NCI-H187 (cell line): Measurements from ENCODE around the gene MRPL12.
"Not testable (repeated sequence)": the region's sequence is repeated elsewhere in the genome, so short reads cannot be mapped to it uniquely, and the experiment has no call there.

Experiments
- DNase-seq, 2 experiments: peaks; one replicate each; lab custom pipeline; 2025; lab: John Stamatoyannopoulos, UW

The MRPL12 gene

DNA sequence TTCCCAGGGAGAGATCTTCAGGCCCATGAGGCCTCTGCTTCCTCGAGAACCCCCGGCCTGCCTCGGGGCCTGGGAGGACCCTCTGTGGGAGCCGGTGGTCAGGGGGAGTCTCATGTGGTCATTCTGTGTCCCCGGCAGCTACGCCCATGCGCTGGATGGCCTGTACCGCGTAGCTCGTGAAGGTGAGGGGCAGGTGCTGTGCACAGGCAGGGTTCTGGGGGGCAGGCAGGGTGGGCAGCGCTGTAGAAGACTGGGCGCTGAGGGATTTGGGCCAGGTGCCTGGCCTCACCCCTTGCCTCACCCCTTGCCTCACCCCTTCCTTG, 13.5 kb downstream of the MRPL12 start:
- DNase-seq = no peak

DNA sequence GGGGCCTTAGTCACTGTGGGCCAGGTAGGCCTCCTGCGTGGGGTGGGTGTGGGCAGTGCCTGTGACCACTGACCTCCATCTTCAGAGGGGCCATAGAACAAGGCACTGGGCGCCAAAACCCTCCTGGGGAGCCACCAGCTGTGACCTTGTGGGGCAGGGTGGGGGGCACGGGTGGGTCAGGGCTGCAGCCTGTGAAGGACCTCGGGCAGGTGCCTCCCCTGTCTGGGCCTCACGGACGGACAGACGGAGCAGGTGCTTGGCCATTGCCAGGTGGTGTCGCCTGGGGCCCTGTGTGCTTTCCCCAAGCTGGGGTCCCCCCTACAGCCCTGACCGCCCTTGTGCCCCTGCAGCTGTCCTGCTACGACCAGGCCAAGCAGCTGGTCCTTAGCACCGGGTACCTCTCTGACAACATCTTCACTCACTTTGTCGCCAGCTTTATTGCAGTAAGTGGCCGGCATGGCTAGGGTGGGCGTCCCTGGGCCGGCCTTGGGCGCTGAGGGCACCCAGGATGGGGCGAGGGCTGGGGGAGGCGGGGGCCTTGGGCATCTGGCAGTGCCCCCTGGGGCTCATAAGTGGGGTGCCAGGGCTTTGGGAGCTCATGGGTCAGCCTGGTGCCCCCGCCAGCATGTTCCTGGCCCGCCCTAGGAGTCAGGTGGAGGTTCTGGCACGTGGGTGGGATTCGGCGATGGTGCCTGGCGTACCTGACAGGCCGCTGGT, 14.0 kb downstream of the MRPL12 start:
- DNase-seq = no peak

DNA sequence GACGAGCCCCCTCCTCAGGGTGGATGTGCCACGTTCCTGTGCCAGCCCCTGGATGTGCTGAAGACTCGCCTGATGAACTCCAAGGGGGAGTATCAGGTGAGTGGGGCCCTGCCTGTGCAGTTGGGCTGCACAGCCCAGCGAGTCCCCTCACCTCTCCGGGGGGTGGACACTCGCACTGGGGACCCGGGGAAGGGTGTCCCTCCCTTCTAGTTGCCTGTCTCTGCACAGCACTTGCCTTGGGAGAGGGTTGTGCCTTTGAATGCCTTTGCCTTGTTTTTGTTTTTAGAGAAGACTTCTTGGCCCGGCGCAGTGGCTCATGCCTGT, 14.6 kb downstream of the MRPL12 start:
- DNase-seq = no peak

DNA sequence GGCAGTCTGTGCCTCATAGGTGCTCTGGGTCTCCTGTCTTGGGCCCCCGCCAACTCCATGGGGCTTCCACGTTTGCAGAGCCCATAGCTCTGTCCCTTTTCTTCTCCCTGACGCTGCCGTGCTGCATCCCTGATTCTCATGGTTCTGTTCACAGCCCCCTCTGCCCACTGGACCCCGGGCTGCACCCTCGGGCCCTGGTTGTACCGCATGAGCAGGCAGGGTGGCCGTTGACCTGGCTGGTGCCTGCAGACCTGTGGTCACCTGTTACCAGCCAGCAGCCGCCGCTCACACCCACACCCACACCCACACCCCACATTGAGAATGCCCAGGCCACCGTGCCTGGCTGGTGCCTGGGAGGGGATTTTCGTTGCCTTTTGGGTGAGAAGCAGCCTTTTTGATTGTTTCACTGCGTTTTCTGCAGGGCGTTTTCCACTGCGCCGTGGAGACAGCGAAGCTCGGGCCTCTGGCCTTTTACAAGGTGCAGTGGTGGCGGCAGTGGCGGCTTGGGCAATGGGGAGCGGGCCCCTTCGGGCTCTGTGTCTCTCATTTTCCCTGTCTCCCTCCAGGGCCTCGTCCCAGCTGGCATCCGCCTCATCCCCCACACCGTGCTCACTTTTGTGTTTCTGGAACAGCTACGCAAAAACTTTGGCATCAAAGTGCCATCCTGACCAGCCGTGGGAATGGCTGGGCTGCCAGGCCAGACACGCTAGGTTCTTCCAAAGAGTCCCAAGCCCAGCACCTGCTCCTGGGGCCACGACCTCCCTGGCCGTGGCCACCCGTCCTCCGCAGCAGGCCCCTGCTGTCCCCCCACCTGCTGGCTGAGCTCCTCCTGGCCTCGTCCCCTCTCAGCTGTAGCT, 16.5 kb downstream of the MRPL12 start:
- no peak for DNase-seq

- no peak for DNase-seq
These were observed 17.3 kb downstream of the MRPL12 start for GRCh38 chr17:81720267-81721071.

- no peak for DNase-seq
These were observed 19.3 kb downstream of the MRPL12 start for GRCh38 chr17:81722184-81723120.

DNA sequence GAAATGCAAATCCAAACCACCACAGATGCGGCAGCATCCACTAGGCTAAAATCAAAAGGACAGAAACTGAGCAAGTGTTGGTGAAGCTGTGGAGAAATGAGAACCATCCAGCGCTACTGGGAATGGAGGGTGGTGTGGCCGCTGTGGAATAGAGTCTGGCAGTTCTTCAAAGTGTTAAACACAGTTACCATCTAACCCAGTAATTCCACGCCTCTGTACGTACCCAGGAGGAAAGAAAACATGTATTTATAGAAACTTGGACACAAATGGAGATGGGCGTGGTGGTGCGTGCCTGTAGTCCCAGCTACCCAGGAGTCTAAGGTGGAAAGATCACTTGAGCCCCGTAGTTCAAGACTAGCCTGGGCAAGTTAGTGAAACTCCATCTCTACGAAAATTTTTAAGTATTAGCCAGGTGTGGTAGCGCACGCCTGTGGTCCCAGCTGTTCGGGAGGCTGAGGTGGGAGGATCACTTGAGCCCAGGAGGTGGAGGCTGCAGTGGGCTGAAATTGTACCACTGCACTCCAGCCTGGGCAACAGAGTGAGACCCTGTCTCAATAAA, 20.6 kb downstream of the MRPL12 start:
- no peak for DNase-seq

DNA sequence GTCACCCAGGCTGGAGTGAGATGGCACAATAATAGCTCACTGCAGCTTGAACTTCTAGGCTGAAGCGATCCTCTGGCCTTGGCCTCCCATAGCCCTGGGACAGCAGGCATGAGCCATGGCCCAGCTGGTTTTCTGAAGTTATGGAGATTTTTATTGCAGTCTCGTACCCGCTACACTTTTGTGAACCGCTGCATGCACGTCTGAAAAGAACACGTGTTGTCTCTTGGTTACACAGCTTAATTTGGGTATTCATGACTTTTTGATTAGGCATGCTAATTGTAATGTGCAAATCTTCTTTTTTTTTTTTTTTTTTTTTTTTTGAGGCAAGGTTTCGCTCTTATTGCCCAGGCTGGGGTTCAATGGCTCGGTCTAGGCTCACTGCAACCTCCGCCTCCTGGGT, 22.3 kb downstream of the MRPL12 start:
- DNase-seq = no peak

- DNase-seq = no peak
These were observed 22.8 kb downstream of the MRPL12 start for GRCh38 chr17:81726004-81726403.

DNA sequence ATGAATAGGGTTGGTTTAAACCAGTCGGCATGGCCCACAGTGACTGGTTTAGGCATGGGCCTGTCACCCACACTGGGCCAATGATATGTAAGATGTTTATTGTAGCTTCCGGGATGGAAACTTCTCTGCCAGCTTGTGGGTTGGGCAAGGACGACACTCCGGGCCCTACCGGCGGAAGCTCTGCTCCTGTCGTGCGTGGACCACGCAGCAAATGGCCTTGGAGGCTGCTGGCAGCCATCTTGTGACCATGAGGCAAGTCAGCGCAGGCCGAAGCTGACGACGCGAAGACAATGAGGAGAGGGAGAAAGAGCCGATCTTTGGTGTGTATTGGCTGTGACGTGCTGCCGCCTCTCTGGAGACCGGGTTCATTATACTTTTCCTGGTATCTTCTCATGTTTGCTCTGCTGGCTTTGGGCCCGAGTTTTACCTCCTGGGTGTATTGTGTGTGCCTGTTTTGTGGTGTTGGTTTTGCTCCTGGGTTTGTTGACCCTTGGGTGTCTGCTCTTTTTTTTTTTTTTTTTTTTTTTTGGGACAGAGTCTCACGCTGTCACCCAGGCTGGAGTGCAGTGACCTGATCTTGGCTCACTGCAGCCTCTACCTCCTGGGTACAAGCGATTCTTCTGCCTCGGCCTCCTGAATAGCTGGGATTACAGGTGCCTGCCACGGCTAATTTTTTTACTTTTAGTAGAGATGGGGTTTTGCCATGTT, 24.3 kb downstream of the MRPL12 start:
- no peak for DNase-seq

GRCh38 chr17:81733507-81734404, 30.6 kb downstream of the MRPL12 start:
- peak in 1 of 2 experiments; percentile 37 for DNase-seq

GRCh38 chr17:81734405-81735263, 31.5 kb downstream of the MRPL12 start:
- DNase-seq = no peak

GRCh38 chr17:81735264-81736102, 32.3 kb downstream of the MRPL12 start:
- DNase-seq = no peak

DNA sequence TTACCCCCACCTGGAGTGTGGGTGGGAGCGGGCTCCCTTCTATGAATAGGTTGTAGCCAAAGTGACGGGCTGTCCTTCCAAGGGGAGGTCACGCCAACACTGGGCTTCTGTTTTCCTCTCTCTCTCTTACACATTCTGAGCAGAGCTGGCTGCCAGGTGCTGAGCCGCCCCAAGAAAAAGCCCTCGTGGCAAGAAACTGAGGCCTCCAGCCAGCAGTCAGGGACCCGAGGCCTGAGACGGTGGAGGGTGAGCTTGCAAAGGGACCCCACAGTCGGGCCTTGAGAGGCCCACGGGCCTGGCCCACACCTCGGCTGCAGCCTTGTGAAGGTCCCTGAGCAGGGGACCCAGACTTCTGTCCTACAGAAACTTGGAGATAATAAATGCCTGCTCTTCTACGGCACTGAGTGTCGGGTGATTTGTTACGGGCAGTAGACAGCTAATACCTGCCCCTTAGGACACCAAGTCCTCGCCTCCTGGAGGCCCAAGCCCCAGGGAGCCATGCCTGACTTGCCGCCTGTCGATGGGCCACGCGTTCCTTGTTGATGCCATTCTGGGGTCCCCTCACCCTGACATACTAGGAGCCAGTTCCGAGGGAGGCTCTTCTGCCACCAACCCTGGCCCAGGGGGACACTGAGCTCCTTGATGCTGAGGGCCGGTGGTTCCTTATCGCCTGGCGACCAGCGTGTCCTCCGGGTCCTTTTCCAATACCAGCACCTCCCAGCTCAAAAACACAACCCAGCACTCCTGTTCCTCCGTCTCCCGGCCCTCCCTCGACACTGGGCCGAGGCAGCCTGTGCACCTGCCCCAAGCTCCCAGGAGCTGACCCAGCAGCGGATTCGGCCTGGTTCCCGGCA, 35.0 kb downstream of the MRPL12 start:
- DNase-seq = no peak

GRCh38 chr17:81738801-81739393, 35.7 kb downstream of the MRPL12 start:
- DNase-seq = no peak

DNA sequence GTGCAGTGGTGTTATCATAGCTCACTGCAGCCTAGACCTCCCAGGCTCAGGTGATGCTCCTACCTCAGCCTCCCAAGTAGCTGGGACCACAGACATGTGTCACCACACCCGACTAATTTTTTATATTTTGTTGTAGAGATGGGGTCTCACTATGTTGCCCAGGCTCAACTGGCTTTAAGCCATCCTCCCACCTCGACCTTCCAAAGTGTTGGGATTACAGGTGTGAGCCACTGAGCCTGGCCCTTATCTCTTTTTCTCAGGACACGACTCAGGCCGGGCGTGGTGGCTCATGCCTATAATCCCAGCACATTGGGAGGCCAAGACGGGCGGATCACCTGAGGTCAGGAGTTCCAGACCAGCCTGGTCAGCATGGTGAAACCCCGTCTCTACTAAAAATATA, 36.4 kb downstream of the MRPL12 start:
- DNase-seq = not testable (repeated sequence)
